Peyer's patch (tissue), 4 donors: ENCODE measurements around the gene OR5A1. TPM values are rescaled to one million over a fixed set of nuclear protein-coding genes. Genes with fewer than 3 reads are reported as not detected.

Experiments used
- DNase-seq, 3 donors: peaks; one replicate each; pipeline ENCODE4 v3.0.0-alpha.2; 2017 to 2019
- H3K27ac ChIP-seq, 4 donors: fragments of 200-600 bp; sonication (generic); one replicate each; pipeline ENCODE4 v1.5.1; 2016 to 2019
- H3K27me3 ChIP-seq, 2 donors: fragments of 200-600 bp; sonication (generic); one replicate each; pipeline ENCODE4 v1.5.1; 2019
- H3K36me3 ChIP-seq, 3 donors: fragments of 200-600 bp; sonication (generic); one replicate each; pipeline ENCODE4 v1.5.1; 2016 to 2019
- H3K4me1 ChIP-seq, 4 donors: fragments of 200-600 bp; sonication (generic); one replicate each; pipeline ENCODE4 v1.5.1; 2016 to 2019
- H3K4me3 ChIP-seq, 4 donors: fragments of 200-600 bp; sonication (generic); 1 replicate in 3 of 4; 2 replicates in 1 of 4; pipeline ENCODE4 v1.5.1; 2016 to 2019; ENCODE audit warnings: mild to moderate bottlenecking in 1 of 4
- H3K9me3 ChIP-seq, 4 donors: fragments of 200-600 bp; sonication (generic); one replicate each; pipeline ENCODE4 v1.5.1; 2016 to 2019; ENCODE audit warnings: mild to moderate bottlenecking in 1 of 4
- CTCF ChIP-seq, 6 experiments: fragments of 450-650 bp in 4 of 6; fragments of 200-600 bp in 2 of 6; sonication (generic) in 1 of 6; IDR thresholded peaks; one replicate each; pipeline ENCODE4 v1.5.1; 2017 to 2019; ENCODE audit warnings: antibody characterized with exemption in 6 of 6, mild to moderate bottlenecking in 3 of 6, moderate library complexity in 1 of 6
- POLR2A ChIP-seq, 2 donors: fragments of 450-650 bp; IDR thresholded peaks; one replicate each; pipeline ENCODE4 v1.5.1; 2017; ENCODE audit warnings: antibody characterized with exemption in 2 of 2, mild to moderate bottlenecking in 2 of 2, moderate library complexity in 2 of 2
- total RNA-seq, 4 donors: library from RNA; depleted of rRNA; stranded (reverse); fragments of >200 nt; gene quantifications; one replicate each; pipeline ENCODE4 v1.1.0, GENCODE V29; 2016

Gene OR5A1
- total RNA-seq, 4 donors from 2014 or later, result not detected

GRCh38 chr11:59448484-59448883 is 12.2 kb downstream of the OR5A1 start:
- Histone ChIP-seq H3K9me3 (peaks cover 0 to 3% (median 0%) of the 10 kb centered on the region in 4 donors), H3K27ac (no peak overlapping the region), H3K4me3 (no peak overlapping the region), H3K27me3 (no peaks in the 10 kb centered on the region), H3K36me3 (no peaks in the 10 kb centered on the region), H3K4me1 (no peaks in the 10 kb centered on the region)
- DNase-seq, result no peak
- TF ChIP-seq CTCF (IDR thresholded peaks at IDR 0.05) (no peak), POLR2A (IDR thresholded peaks at IDR 0.05) (no peak)

- Histone ChIP-seq H3K9me3 (no peaks in the 10 kb centered on the region), H3K4me3 (no peak within 1 kb of the TSS), H3K27ac (no peak within 1 kb of the TSS), H3K4me1 (no peaks in the 10 kb centered on the region), H3K27me3 (no peaks in the 10 kb centered on the region), H3K36me3 (no peaks in the 10 kb centered on the region)
- DNase-seq, result no peak
- TF ChIP-seq CTCF (IDR thresholded peaks at IDR 0.05), result no peak
- no peak for TF ChIP-seq POLR2A (IDR thresholded peaks at IDR 0.05)
These were observed 20.4 kb downstream of the OR5A1 start, which contains the start of gene OR4D6 for GRCh38 chr11:59456661-59457060. TSS of gene OR4D6 (plus strand) at chr11:59456961. CDS start at chr11:59456961, 0 bp downstream.

GRCh38 chr11:59459916-59460315 is 23.6 kb downstream of the OR5A1 start:
- Histone ChIP-seq H3K27me3 (no peaks in the 10 kb centered on the region), H3K36me3 (no peaks in the 10 kb centered on the region), H3K4me1 (no peaks in the 10 kb centered on the region), H3K4me3 (no peak overlapping the region), H3K9me3 (no peaks in the 10 kb centered on the region), H3K27ac (no peak overlapping the region)
- no peak for TF ChIP-seq CTCF (IDR thresholded peaks at IDR 0.05)
- no peak for TF ChIP-seq POLR2A (IDR thresholded peaks at IDR 0.05)
- DNase-seq, result no peak

GRCh38 chr11:59463190-59463641 is 26.9 kb downstream of the OR5A1 start:
- TF ChIP-seq POLR2A (IDR thresholded peaks at IDR 0.05) (no peak), CTCF (IDR thresholded peaks at IDR 0.05) (no peak)
- DNase-seq, result no peak
- no peaks in the 10 kb centered on the region for H3K4me1 ChIP-seq
- H3K36me3 ChIP-seq, result no peaks in the 10 kb centered on the region
- no peaks in the 10 kb centered on the region for H3K27me3 ChIP-seq
- no peaks in the 10 kb centered on the region for H3K9me3 ChIP-seq
- H3K27ac ChIP-seq, result no peak overlapping the region
- H3K4me3 ChIP-seq, result no peak overlapping the region

- Histone ChIP-seq H3K27ac (no peak within 1 kb of the TSS), H3K9me3 (no peaks in the 10 kb centered on the region), H3K4me1 (no peaks in the 10 kb centered on the region), H3K36me3 (no peaks in the 10 kb centered on the region), H3K4me3 (no peak within 1 kb of the TSS), H3K27me3 (no peaks in the 10 kb centered on the region)
- TF ChIP-seq CTCF (IDR thresholded peaks at IDR 0.05) (no peak), POLR2A (IDR thresholded peaks at IDR 0.05) (no peak)
- no peak for DNase-seq
These were observed 36.7 kb downstream of the OR5A1 start, which contains the start of gene OR4D10 for GRCh38 chr11:59473015-59473414. TSS of gene OR4D10 (plus strand) at chr11:59473315. CDS start at chr11:59477430, 4,115 bp downstream.

GRCh38 chr11:59475176-59475575 is 38.9 kb downstream of the OR5A1 start:
- Histone ChIP-seq H3K4me1 (no peaks in the 10 kb centered on the region), H3K4me3 (no peak overlapping the region), H3K36me3 (no peaks in the 10 kb centered on the region), H3K9me3 (no peaks in the 10 kb centered on the region), H3K27me3 (no peaks in the 10 kb centered on the region), H3K27ac (no peak overlapping the region)
- no peak for DNase-seq
- TF ChIP-seq CTCF (IDR thresholded peaks at IDR 0.05), result no peak
- TF ChIP-seq POLR2A (IDR thresholded peaks at IDR 0.05), result no peak
